Activated CD8-positive, alpha-beta memory T cell treated with anti-CD3 and anti-CD28 coated beads for 4 hours (primary cell): ENCODE results near the gene CGB2.
"Not testable (repeated sequence)": the region's sequence is repeated elsewhere in the genome, so short reads cannot be mapped to it uniquely, and the experiment has no call there.

Source experiments
- DNase-seq, 2 donors: peaks; one replicate each; pipeline ENCODE4 v3.0.0-alpha.2; 2020; ENCODE audit warnings: low read depth in 2 of 2

CGB2 gene

DNA sequence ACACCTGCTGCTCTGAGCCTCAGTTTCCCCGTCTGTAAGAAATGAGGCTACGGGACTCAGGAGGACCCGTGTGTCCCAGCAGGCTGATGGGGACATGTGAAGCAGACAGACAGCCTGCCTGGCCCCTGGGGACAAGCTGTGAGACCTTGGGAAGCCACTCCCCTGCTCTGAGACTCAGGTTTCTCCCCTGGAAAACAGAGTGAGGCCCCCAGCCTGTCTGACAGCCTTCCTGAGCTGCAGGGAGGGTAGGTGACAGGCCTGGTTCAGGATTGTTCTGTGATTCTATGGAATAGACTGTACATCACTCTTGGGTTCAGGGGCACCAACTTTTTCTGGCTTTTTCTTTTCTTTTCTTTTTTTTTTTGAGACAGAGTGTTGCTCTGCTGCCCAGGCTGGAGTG lies 35.9 kb downstream of the CGB2 start:
- no peak for DNase-seq

DNA sequence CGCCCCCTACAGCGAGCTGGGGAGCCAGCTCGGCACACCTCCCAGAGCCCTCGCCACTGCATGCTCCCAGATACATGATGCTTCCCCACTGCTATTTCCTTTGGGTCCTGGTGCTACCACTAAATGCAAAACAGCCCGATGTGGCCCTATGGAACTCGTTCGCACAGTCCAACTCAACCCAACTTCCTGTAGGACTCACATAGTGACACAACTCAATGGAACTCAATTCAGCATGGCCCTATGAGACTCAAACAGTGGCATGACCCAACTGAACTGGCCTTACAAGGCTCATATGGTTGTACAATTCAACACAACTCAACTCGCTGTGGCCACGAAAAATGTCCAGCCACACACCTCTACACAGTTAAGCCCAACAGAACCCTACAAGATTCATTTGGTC lies 37.3 kb downstream of the CGB2 start:
- no peak for DNase-seq

DNA sequence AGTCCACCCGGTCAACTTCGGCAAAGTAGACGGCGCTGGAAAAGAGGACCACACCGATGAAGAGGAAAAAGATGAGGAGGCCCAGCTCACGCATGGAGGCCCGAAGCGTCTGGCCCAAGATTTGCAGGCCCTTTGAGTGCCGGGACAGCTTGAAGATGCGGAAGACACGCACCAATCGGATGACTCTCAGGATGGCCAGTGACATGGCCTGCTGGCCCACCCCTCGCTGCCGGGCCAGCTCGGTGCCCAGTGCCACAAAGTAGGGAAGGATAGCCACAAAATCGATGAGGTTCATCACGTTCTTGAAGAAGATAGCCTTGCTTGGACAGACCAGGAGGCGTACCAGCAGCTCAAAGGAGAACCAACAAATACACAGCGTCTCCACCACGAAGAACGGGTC lies 38.7 kb downstream of the CGB2 start:
- no peak for DNase-seq

DNA sequence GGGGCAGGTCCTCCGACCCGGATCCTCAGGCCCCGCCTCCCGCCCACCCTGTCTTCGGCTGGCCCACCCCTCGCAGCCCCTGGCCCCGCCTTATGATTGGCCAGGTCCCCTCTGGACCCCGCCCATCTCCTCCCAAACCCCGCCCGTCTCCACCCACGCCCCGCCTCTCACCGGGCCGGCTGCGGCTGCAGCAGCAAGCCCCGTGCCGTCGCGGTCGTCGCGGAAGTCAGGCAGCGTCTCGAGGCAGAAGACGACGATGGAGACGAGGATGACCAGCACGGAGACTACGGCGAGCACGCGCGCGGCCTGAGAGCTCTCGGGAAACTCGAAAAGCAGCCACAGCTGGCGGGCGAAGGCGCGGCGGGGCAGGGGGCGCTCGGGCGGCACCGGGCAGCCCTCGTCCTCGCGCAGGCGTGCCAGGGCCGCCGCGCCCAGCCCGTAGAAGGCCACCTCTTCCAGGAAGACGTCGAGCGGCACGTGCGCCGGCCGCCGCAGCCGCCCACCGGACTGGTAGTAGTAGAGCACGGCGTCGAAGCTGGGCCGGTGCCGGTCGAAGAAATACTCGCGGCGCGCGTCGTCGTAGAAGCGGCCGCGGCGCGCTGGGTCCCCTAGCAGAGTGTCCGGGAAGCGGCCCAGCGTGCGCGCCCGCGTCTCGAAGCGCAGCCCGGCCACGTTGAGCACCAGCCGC lies 40.3 kb downstream of the CGB2 start:
- no peak for DNase-seq

DNA sequence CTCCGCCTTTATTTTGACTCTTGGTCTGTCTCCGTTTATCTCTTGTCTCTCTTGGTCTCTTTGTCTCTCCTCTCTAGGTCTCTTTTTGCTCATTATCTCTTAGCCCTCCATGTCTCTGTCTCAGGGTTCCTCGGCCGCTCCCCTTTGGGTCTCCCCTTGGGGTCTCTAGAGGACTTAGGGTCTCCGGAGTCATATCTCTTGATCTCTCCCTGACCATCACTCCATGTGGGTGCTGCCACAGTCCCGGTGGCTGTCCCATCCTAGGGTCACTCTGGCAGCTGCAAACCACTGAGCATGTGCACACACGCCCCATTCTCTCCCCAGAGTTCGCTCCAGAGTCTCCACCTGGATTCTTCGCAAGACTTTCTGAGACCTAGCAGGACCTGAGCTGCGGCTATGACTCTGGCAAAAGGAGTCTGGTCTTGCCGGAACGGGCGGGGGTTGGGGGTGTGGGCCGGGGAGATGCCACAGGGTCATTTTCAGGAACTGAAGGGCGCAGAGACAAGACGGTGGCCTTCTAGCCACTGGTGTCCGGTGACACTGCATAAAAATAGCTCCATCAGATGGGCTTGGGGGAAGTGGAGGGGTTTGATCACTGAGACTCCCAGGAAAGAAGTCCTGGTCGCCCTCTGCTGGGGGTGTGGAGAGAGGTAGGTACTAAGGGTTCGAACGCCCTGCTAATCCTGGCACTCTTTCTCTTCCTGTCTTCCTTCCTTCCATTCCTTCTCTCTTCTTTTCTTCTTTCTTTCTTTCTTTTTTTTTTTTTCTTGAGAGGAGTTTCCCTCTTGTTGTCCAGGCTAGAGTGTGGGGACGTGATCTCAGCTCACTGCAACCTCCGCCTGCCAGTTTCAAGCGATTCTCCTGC lies 42.1 kb downstream of the CGB2 start:
- DNase-seq = no peak

DNA sequence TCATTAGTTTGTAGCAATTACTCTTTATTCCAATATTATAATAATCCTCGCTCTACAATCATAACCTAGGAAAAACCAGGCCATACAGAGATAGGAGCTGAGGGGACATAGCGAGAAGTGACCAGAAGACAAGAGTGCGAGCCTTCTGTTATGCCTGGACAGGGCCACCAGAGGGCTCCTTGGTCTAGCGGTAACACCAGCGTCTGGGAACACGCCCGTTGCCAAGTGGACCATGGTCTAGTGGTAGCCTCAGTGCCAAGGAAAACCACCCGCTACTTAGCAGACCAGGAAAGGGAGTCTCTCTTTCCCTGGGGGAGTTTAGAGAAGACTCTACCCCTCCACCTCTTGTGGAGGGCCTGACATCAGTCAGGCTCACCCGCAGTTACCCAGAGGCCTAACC lies 43.2 kb downstream of the CGB2 start:
- DNase-seq = not testable (repeated sequence)

DNA sequence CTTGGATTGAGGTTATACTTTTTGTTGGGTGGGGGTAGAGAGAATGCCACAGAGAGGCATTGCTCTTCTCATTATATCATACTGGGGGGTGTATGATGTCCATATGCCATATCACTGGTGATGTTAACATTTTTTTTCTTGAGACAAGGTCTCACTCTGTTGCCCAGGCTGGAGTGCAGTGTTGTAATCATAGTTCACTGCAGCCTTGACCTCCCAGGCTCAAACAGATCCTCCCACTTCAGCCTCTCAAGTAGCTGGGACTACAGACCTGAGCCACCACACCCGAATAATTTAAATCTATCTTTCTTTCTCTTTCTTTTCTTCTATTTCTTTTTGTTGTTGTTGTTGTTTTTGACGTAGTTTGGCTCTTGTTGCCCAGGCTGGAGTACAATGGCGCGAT lies 48.7 kb downstream of the CGB2 start:
- DNase-seq = no peak

DNA sequence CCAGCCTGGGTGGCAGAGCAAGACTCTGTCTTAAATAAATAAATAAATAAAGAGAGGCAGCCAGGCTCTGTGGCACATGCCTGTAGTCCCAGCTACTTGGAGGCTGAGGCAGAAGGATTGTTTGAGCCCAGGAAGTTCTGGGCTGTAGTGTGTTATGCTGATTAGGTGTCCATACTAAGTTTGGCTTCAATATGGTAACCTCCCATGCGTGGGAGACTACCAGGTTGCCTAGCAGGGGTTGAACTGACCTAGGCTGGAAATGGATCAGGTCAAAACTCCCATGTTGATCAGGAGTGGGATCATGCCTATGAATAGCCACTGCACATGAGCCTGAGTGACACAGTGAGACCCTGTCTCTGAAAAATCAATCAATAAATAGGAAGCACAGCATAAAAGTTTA lies 49.6 kb downstream of the CGB2 start:
- no peak for DNase-seq
